Liver (tissue), 9 donors: ENCODE data around the gene TMEM178B. TPM values are rescaled to one million over a fixed set of nuclear protein-coding genes. Genes with fewer than 3 reads are reported as not detected.

ENCODE experiments used
- DNase-seq: peaks from one replicate; pipeline ENCODE4 v3.0.0-alpha.2; 2017; ENCODE audit warnings: low spot score
- H3K27ac ChIP-seq, 2 donors: one replicate each; pipeline ENCODE4 v1.7.0; 2013; ENCODE audit warnings: inconsistent platforms in 2 of 2, low read length in 2 of 2, control low read depth in 1 of 2, low read depth in 1 of 2, mild to moderate bottlenecking in 1 of 2
- H3K27me3 ChIP-seq, 4 donors: one replicate each; pipeline versions ENCODE4 v1.6.1 to v1.7.0; 2013; ENCODE audit warnings: low read length in 3 of 4, inconsistent platforms in 1 of 4, mild to moderate bottlenecking in 1 of 4, moderate library complexity in 1 of 4; ENCODE audit not compliant: control insufficient read depth in 4 of 4, insufficient read depth in 4 of 4
- H3K36me3 ChIP-seq, 4 donors: one replicate each; pipeline versions ENCODE4 v1.6.1 to v1.7.0; 2013; ENCODE audit warnings: low read length in 3 of 4, mild to moderate bottlenecking in 3 of 4, low read depth in 1 of 4, moderate library complexity in 1 of 4; ENCODE audit not compliant: control insufficient read depth in 4 of 4, insufficient read depth in 3 of 4
- H3K4me1 ChIP-seq, 4 donors: one replicate each; pipeline versions ENCODE4 v1.6.1 to v1.7.0; 2013; ENCODE audit warnings: low read length in 3 of 4, mild to moderate bottlenecking in 3 of 4, moderate library complexity in 1 of 4; ENCODE audit not compliant: control insufficient read depth in 4 of 4, insufficient read depth in 4 of 4
- H3K4me3 ChIP-seq, 3 donors: one replicate each; pipeline versions ENCODE4 v1.6.1 to v1.7.0; 2013; ENCODE audit warnings: low read length in 3 of 3, control low read depth in 1 of 3, low read depth in 1 of 3, mild to moderate bottlenecking in 1 of 3
- H3K9ac ChIP-seq, 2 donors: one replicate each; pipeline ENCODE4 v1.7.0; 2013; ENCODE audit warnings: low read length in 2 of 2, mild to moderate bottlenecking in 2 of 2, moderate library complexity in 2 of 2, control low read depth in 1 of 2, low read depth in 1 of 2
- H3K9me3 ChIP-seq, 4 donors: one replicate each; pipeline versions ENCODE4 v1.6.1 to v1.7.0; 2013; ENCODE audit warnings: low read length in 3 of 4; ENCODE audit not compliant: control insufficient read depth in 4 of 4
- ATF3 ChIP-seq: IDR thresholded peaks from 2 replicates; pipeline ENCODE4 v1.6.1; 2016; ENCODE audit warnings: antibody characterized with exemption
- FOXA2 ChIP-seq: IDR thresholded peaks from 2 replicates; pipeline ENCODE4 v1.6.1; 2016; ENCODE audit warnings: antibody characterized with exemption
- GABPA ChIP-seq, 2 donors: IDR thresholded peaks in 1 of 2; conservative IDR thresholded peaks in 1 of 2; 2 replicates each; pipeline ENCODE4 v1.6.1; 2016; ENCODE audit warnings: antibody characterized with exemption in 2 of 2, mild to moderate bottlenecking in 1 of 2, moderate library complexity in 1 of 2
- HNF4A ChIP-seq, 2 donors: conservative IDR thresholded peaks; 2 replicates each; pipeline ENCODE4 v1.6.1; 2016; ENCODE audit warnings: antibody characterized with exemption in 2 of 2, mild to moderate bottlenecking in 2 of 2
- HNF4G ChIP-seq: IDR thresholded peaks from 2 replicates; pipeline ENCODE4 v1.6.1; 2016; ENCODE audit warnings: antibody characterized with exemption
- JUND ChIP-seq, 2 donors: IDR thresholded peaks; 2 replicates each; pipeline ENCODE4 v1.6.1; 2016; ENCODE audit warnings: antibody characterized with exemption in 2 of 2
- RAD21 ChIP-seq, 2 donors: IDR thresholded peaks; 2 replicates each; pipeline ENCODE4 v1.6.1; 2016; ENCODE audit warnings: antibody characterized with exemption in 2 of 2, mild to moderate bottlenecking in 2 of 2
- REST ChIP-seq: IDR thresholded peaks from 2 replicates; pipeline ENCODE4 v1.6.1; 2016; ENCODE audit warnings: antibody characterized with exemption, mild to moderate bottlenecking
- SP1 ChIP-seq: IDR thresholded peaks from 2 replicates; pipeline ENCODE4 v1.6.1; 2018; ENCODE audit warnings: antibody characterized with exemption, mild to moderate bottlenecking
- TAF1 ChIP-seq: conservative IDR thresholded peaks from 2 replicates; pipeline ENCODE4 v1.6.1; 2016; ENCODE audit warnings: antibody characterized with exemption, mild to moderate bottlenecking
- YY1 ChIP-seq: IDR thresholded peaks from 2 replicates; pipeline ENCODE4 v1.6.1; 2016; ENCODE audit warnings: antibody characterized with exemption, mild to moderate bottlenecking
- ZBTB33 ChIP-seq: IDR thresholded peaks from 2 replicates; pipeline ENCODE4 v1.6.1; 2016; ENCODE audit warnings: antibody characterized with exemption
- WGBS: extraction: QIAGEN DNeasy Blood & Tissue Kit; methylation state at CpG from one replicate; pipeline ENCODE4 v1.1.7; 2013; 5-methylcytosine and 5-hydroxymethylcytosine counted together
- polyA plus RNA-seq, 2 donors: library from polyadenylated mRNA; stranded (reverse) in 1 of 2; unstranded in 1 of 2; fragments of 200-250 nt in 1 of 2; fragments of >200 nt in 1 of 2; fragmentation: Nextera tagmentation in 1 of 2; extraction: Ambion mirVana in 1 of 2; gene quantifications; one replicate each; pipeline versions ENCODE4 v1.2.1 to v1.2.3, GENCODE V29; 2013 to 2015
- total RNA-seq, 2 donors: library from RNA; depleted of rRNA; stranded (reverse); fragments of >200 nt; gene quantifications; one replicate each; pipeline ENCODE4 v1.2.3, GENCODE V29; 2014
- donor health status: healthy.
- donor health status: healthy.
- donor health status: healthy.
- donor health status: healthy.
- donor health status: healthy.

The TMEM178B gene
- total and polyA plus RNA-seq, 4 donors: under 0.01 to 0.02 (median under 0.01) TPM; not detected in 1

GRCh38 chr7:141281311-141281710 is 207.4 kb downstream of the TMEM178B start:
- Histone ChIP-seq H3K4me3 (no peak overlapping the region), H3K9ac (no peak overlapping the region), H3K9me3 (no peaks in the 10 kb centered on the region), H3K4me1 (peaks cover 0 to 1% (median 0%) of the 10 kb centered on the region in 4 donors), H3K36me3 (no peaks in the 10 kb centered on the region), H3K27ac (no peak overlapping the region), H3K27me3 (no peaks in the 10 kb centered on the region)
- DNase-seq: no peak
- WGBS: 89% methylated on average over 7 of the region's 7 CpGs
- no peak for TF ChIP-seq HNF4G
- TF ChIP-seq GABPA (IDR thresholded peaks at IDR 0.05 in 1 of 2, conservative IDR thresholded peaks at IDR 0.05 in 1 of 2): no peak
- TF ChIP-seq TAF1: no peak
- TF ChIP-seq ATF3: no peak
- no peak for TF ChIP-seq SP1
- TF ChIP-seq FOXA2: no peak
- TF ChIP-seq JUND (IDR thresholded peaks at IDR 0.05): no peak

- no peak for TF ChIP-seq ZBTB33
- peaks cover 0 to 1% (median 0%) of the 10 kb centered on the region in 4 donors for H3K4me1 ChIP-seq
- no peak overlapping the region for H3K9ac ChIP-seq
- 71% methylated on average over 3 of the region's 3 CpGs for WGBS
- DNase-seq: no peak
- no peaks in the 10 kb centered on the region for H3K36me3 ChIP-seq
- H3K4me3 ChIP-seq: no peak overlapping the region
- peaks cover 0 to 2% (median 0%) of the 10 kb centered on the region in 4 donors for H3K27me3 ChIP-seq
- no peaks in the 10 kb centered on the region for H3K9me3 ChIP-seq
- H3K27ac ChIP-seq: no peak overlapping the region
Observed at GRCh38 chr7:141286522-141286921, 212.7 kb downstream of the TMEM178B start.

GRCh38 chr7:141287936-141288335 is 214.1 kb downstream of the TMEM178B start:
- Histone ChIP-seq H3K27ac (no peak overlapping the region), H3K27me3 (peaks cover 0 to 2% (median 0%) of the 10 kb centered on the region in 4 donors), H3K4me1 (peaks cover 0 to 1% (median 0%) of the 10 kb centered on the region in 4 donors), H3K9me3 (no peaks in the 10 kb centered on the region), H3K4me3 (no peak overlapping the region), H3K36me3 (no peaks in the 10 kb centered on the region), H3K9ac (no peak overlapping the region)
- DNase-seq: no peak
- TF ChIP-seq HNF4G (no peak), YY1 (no peak), REST (no peak), HNF4A (conservative IDR thresholded peaks at IDR 0.05) (no peak), GABPA (IDR thresholded peaks at IDR 0.05 in 1 of 2, conservative IDR thresholded peaks at IDR 0.05 in 1 of 2) (no peak), RAD21 (IDR thresholded peaks at IDR 0.05) (no peak)
- 40% methylated on average over 5 of the region's 5 CpGs for WGBS
